ENCODE measurements around the gene CORO1C. TPM values are rescaled to one million over a fixed set of nuclear protein-coding genes. Genes with fewer than 3 reads are reported as not detected.

Gene CORO1C
- total RNA-seq, 1 experiment from 2014 or later, result 139 TPM

DNA sequence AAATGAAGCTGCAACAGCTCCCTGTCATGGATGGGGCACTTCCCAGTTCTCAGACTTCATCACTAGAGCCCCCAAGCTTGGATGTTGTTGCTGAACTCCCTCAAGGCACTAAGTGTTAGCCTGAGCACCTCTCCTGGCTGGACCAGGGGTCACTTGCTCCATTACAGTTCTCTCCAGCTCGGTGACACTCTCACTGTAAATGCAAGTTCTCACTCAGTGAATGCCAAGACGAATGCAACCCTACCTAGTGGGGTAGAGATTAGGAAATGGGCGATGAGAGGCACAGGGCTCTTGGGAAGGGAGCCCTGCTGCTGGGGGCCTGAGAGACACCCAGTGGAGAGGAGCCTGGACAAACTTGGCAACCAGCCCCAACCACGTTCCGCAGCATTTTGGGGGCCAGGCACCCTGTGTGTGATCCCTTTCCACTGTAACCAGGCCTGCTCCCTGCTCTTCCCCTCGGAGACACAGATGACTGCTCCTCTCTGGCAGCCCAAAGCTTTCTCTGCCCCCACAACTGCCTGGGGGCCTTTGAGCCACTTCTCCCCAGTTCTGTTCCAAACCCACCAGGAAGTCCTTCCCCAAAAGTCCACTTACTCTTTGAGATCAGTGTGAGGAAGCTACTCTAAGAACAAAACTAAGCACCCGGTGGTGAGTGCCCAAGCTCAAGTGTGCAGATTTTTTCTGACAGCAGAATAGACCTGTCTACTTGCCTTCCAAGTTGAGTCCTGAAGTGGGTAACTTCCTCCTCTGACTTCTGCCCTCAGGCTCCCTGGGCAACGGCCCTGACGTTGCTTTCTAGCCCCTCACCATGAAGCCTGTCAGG, 89.7 kb downstream of the CORO1C start:
- H3K36me3 ChIP-seq (ENCODE audit: low read depth), result 0 out of 2 replicates have a peak, but pooled peaks cover 4% of the 10 kb centered on the region
- H3K9me3 ChIP-seq (ENCODE audit: insufficient read depth, low read depth), result no peaks in the 10 kb centered on the region
- TF ChIP-seq CTCF (conservative IDR thresholded peaks at IDR 0.05) (no peak), EZH2 (IDR thresholded peaks at IDR 0.05; ENCODE audit: low read depth) (no peak)
- H3F3A ChIP-seq (ENCODE audit: insufficient read depth, low read depth), result peaks cover 12% of the 10 kb centered on the region; the same call in 1 of the 2 replicates
- H3K4me2 ChIP-seq, result no peak overlapping the region
- H3K9me2 ChIP-seq (ENCODE audit: insufficient read depth), result no peaks in the 10 kb centered on the region
- intact Hi-C loops (cut with micrococcal nuclease; ENCODE audit: unreplicated experiment), result no loop called here
- CTCF ChIA-PET, result interaction anchor here (0.8 to 1.9 kb wide), 2 partner anchors 12 to 24 kb away, joined by 4 to 7 read pairs; no protein-coding TSS in a partner anchor
- no TSS peak for BruUV-seq (replicated peaks)
- H3K4me3 ChIP-seq, result no peak overlapping the region
- no peak for DNase-seq
- H3K4me1 ChIP-seq (replicated peaks; ENCODE audit: insufficient read depth), result no peaks in the 10 kb centered on the region
- no peak overlapping the region for H2AFZ ChIP-seq
- no peak overlapping the region for H3K27ac ChIP-seq
- POLR2A ChIA-PET (ENCODE audit: unreplicated experiment), result no interaction called here
- H3K79me2 ChIP-seq (ENCODE audit: low read depth), result no peaks in the 10 kb centered on the region
- no peaks in the 10 kb centered on the region for H3K27me3 ChIP-seq (ENCODE audit: insufficient read depth, low read depth)
- no peaks in the 10 kb centered on the region for H4K20me1 ChIP-seq (ENCODE audit: insufficient read depth)

DNA sequence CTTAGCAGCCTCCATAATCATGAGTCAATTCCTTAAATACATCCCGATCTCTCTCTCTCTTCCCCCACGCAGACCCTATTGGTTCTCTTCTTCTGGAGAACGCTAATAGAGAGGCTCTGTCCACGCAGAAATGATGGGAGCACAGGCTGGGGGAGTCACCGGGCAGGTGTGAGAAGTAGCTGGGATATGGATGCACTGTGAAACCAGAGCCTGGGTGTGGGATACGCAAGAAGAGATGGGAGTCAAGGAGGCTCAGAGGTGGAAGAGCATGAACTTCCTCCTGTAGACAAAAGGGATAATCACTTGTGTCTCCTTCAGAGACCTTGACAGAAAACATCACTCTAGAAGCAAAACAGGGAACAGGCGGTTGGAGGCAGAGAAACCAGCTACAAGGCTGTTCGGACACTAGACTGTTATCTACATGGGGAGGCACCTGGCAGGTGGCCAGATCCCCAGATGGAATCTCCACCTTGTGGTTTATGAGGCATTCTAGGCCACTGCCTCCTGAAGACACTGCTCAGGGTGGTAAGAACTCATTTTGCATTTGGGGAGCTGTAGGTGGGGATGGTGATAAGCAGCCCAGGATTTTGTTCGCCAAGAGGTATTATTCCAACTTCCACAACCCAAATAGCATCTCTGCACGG, 90.4 kb downstream of the CORO1C start:
- H3K4me1 ChIP-seq (replicated peaks; ENCODE audit: insufficient read depth), result no peaks in the 10 kb centered on the region
- ChIA-PET POLR2A (ENCODE audit: unreplicated experiment) (interaction anchor here (0.6 kb wide), 1 partner anchor 468 kb away, joined by 4 read pairs; no protein-coding TSS in a partner anchor), CTCF (interaction anchor here (0.6 to 1.9 kb wide), 4 partner anchors 11 to 746 kb away, joined by 4 to 8 read pairs (median 6); no protein-coding TSS in a partner anchor)
- H3K36me3 ChIP-seq (ENCODE audit: low read depth), result no peaks in the 10 kb centered on the region
- no peaks in the 10 kb centered on the region for H3K27me3 ChIP-seq (ENCODE audit: insufficient read depth, low read depth)
- DNase-seq, result no peak
- peaks cover 17% of the 10 kb centered on the region; the same call in 1 of the 2 replicates for H3F3A ChIP-seq (ENCODE audit: insufficient read depth, low read depth)
- TF ChIP-seq CTCF (conservative IDR thresholded peaks at IDR 0.05) (no peak), EZH2 (IDR thresholded peaks at IDR 0.05; ENCODE audit: low read depth) (no peak)
- H4K20me1 ChIP-seq (ENCODE audit: insufficient read depth), result no peaks in the 10 kb centered on the region
- H3K4me3 ChIP-seq, result no peak overlapping the region
- BruUV-seq (replicated peaks), result no TSS peak
- H3K79me2 ChIP-seq (ENCODE audit: low read depth), result no peaks in the 10 kb centered on the region
- no peaks in the 10 kb centered on the region for H3K9me2 ChIP-seq (ENCODE audit: insufficient read depth)
- H2AFZ ChIP-seq, result no peak overlapping the region
- H3K4me2 ChIP-seq, result no peak overlapping the region
- intact Hi-C loops (cut with micrococcal nuclease; ENCODE audit: unreplicated experiment), result no loop called here
- no peak overlapping the region for H3K27ac ChIP-seq
- H3K9me3 ChIP-seq (ENCODE audit: insufficient read depth, low read depth), result no peaks in the 10 kb centered on the region

DNA sequence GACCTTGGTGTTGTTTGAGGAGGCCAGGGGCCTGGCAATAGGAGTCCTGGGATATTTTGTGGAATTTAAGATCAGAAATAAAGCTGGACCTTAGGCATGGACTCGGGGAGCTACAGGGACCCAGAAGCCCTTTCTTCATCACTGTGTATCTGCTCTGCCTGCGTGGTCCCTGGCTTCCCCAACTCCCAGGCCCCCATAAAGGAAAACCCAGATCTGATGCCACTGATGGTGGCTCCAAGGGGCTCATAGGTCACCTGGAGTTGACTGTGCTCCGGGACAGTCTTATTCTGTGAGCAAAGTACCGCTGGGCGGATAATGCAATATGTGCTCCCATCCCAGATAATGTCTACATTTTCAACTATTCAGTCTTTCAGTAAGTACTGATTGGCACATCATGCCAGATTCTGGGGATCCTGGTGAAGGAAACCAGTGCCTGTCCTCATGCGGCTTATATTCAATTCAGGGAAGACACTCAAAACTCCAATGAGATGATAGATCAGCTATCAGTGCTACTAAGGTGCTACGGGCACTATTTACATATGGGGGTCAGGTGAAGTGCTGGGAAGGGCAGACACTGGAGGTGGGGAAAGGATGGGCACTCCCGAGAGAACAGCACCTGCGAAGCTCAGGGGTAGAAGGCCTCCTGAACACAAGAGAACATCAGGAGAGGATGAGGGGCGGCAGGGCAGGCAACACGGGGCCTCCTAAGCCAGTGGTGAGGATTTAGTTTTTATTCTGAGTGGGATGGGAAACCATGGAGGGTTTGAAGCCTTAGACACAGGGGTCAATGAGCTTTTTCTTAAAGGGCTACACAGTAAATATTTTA, 92.1 kb downstream of the CORO1C start:
- no peak overlapping the region for H3K4me3 ChIP-seq
- H2AFZ ChIP-seq, result no peak overlapping the region
- H3K4me2 ChIP-seq, result no peak overlapping the region
- H3K4me1 ChIP-seq (replicated peaks; ENCODE audit: insufficient read depth), result no peaks in the 10 kb centered on the region
- TF ChIP-seq CTCF (conservative IDR thresholded peaks at IDR 0.05) (no peak), EZH2 (IDR thresholded peaks at IDR 0.05; ENCODE audit: low read depth) (no peak)
- intact Hi-C loops (cut with micrococcal nuclease; ENCODE audit: unreplicated experiment), result no loop called here
- H3K27ac ChIP-seq, result no peak overlapping the region
- no peaks in the 10 kb centered on the region for H3K9me3 ChIP-seq (ENCODE audit: insufficient read depth, low read depth)
- no peaks in the 10 kb centered on the region for H3K79me2 ChIP-seq (ENCODE audit: low read depth)
- H3K27me3 ChIP-seq (ENCODE audit: insufficient read depth, low read depth), result no peaks in the 10 kb centered on the region
- DNase-seq, result no peak
- CTCF ChIA-PET, result no interaction called here
- H4K20me1 ChIP-seq (ENCODE audit: insufficient read depth), result no peaks in the 10 kb centered on the region
- no TSS peak for BruUV-seq (replicated peaks)
- peaks cover 22% of the 10 kb centered on the region; the same call in 1 of the 2 replicates for H3F3A ChIP-seq (ENCODE audit: insufficient read depth, low read depth)
- H3K36me3 ChIP-seq (ENCODE audit: low read depth), result no peaks in the 10 kb centered on the region
- H3K9me2 ChIP-seq (ENCODE audit: insufficient read depth), result no peaks in the 10 kb centered on the region
- POLR2A ChIA-PET (ENCODE audit: unreplicated experiment), result interaction anchor here (0.7 kb wide), 1 partner anchor 32 kb away, joined by 5 read pairs; no protein-coding TSS in a partner anchor

Data from PC-9 (cell line).